ENCODE results near the gene KRT82.

GRCh38 chr12:52377266-52377665 is 28.9 kb downstream of the KRT82 start:
- TF ChIP-seq CTCF (IDR thresholded peaks at IDR 0.05) (no peak), POLR2A (IDR thresholded peaks at IDR 0.05) (no peak)

All from lower leg skin (tissue), 3 donors.